ENCODE results near the gene SMARCD3. TPM values are rescaled to one million over a fixed set of nuclear protein-coding genes. Genes with fewer than 3 reads are reported as not detected.
A peak's percentile ranks its signal among the peaks of the same experiment; 100 is the strongest.

The SMARCD3 gene
- total and polyA plus RNA-seq, 9 of the 15 experiments (the other 6 are each of a cell fraction or from before 2014, with no cell fraction given) = 0.43 to 3.6 (median 2.6) TPM

- TF ChIP-seq CGGBP1 (CRISPR knock-in tag; IDR thresholded peaks at IDR 0.05) (peak; percentile 26; the same call in 1 of the 2 replicates), ZNF146 (CRISPR knock-in tag; IDR thresholded peaks at IDR 0.05; ENCODE audit: unreplicated experiment) (no peak), STAT6 (CRISPR knock-in tag; IDR thresholded peaks at IDR 0.05) (no peak), JUNB (CRISPR knock-in tag; conservative IDR thresholded peaks at IDR 0.05) (no peak), CXXC5 (CRISPR knock-in tag; IDR thresholded peaks at IDR 0.05) (peak; percentile 95), ZNF511 (CRISPR knock-in tag; IDR thresholded peaks at IDR 0.05) (no peak), MTA1 (IDR thresholded peaks at IDR 0.05; ENCODE audit: borderline replicate concordance) (peak; percentile 63; the same call in 1 of the 2 replicates), EP400 (IDR thresholded peaks at IDR 0.05) (no peak), ZC3H11A (IDR thresholded peaks at IDR 0.05; ENCODE audit: low read depth, low read length) (no peak), CHD1 (IDR thresholded peaks at IDR 0.05; ENCODE audit: low read length) (no peak), HIVEP1 (CRISPR knock-in tag; IDR thresholded peaks at IDR 0.05) (no peak), SUPT5H (IDR thresholded peaks at IDR 0.05) (no peak), FOXP4 (CRISPR knock-in tag; IDR thresholded peaks at IDR 0.05; ENCODE audit: borderline replicate concordance) (no peak), ZNF140 (CRISPR knock-in tag; IDR thresholded peaks at IDR 0.05) (no peak), NUFIP1 (IDR thresholded peaks at IDR 0.05; ENCODE audit: partially characterized antibody) (no peak), ZNF431 (CRISPR knock-in tag; IDR thresholded peaks at IDR 0.05) (no peak), NR2F6 (CRISPR knock-in tag; IDR thresholded peaks at IDR 0.05) (no peak), TARDBP (IDR thresholded peaks at IDR 0.05) (0 out of 2 replicates have a peak, but pooled peaks have one; percentile 67), ZNF384 (IDR thresholded peaks at IDR 0.05; ENCODE audit: low read depth, low read length) (peak; percentile 54; the same call in 1 of the 2 replicates), ZBTB8A (IDR thresholded peaks at IDR 0.05; ENCODE audit: partially characterized antibody) (no peak), MNT (conservative IDR thresholded peaks at IDR 0.05) (no peak), POLR2AphosphoS2 (IDR thresholded peaks at IDR 0.05; ENCODE audit: low read length) (no peak), STAG1 (CRISPR knock-in tag; IDR thresholded peaks at IDR 0.05; ENCODE audit: borderline replicate concordance) (no peak)
Observed at GRCh38 chr7:151248346-151249033, at the start of gene SMARCD3 (continued).

Measured in K562 (cell line).